HEK293T (cell line): Measurements from ENCODE around the gene UNC13D.

ENCODE experiments used
- CTCF ChIA-PET: fragments of 350-600 bp; formaldehyde crosslinking; extraction: SDS; loops from one replicate; lab custom pipeline; 2021; ENCODE audit warnings: antibody characterized with exemption, inconsistent platforms; lab: Yijun Ruan, JAX
- POLR2A ChIA-PET: fragments of 350-600 bp; formaldehyde crosslinking; extraction: SDS; loops from one replicate; lab custom pipeline; 2020; ENCODE audit warnings: antibody characterized with exemption, inconsistent platforms; lab: Yijun Ruan, JAX
- DNase-seq: peaks from one replicate; pipeline ENCODE4 v3.0.0; 2012; ENCODE audit warnings: mixed read lengths; ENCODE audit errors: extremely low spot score
- ARNT ChIP-seq: fragments of 450-650 bp; IDR thresholded peaks from 2 replicates; pipeline ENCODE4 v1.6.1; 2017; ENCODE audit warnings: mild to moderate bottlenecking
- BHLHE40 ChIP-seq: fragments of 450-650 bp; IDR thresholded peaks from 2 replicates; pipeline ENCODE4 v1.6.1; 2016; ENCODE audit warnings: mild to moderate bottlenecking, moderate library complexity, borderline replicate concordance
- CTBP1 ChIP-seq: fragments of 450-650 bp; IDR thresholded peaks from 2 replicates; pipeline ENCODE4 v1.6.1; 2016; ENCODE audit warnings: borderline replicate concordance
- ELF4 ChIP-seq: fragments of 450-650 bp; IDR thresholded peaks from 2 replicates; pipeline ENCODE4 v1.6.1; 2017; ENCODE audit warnings: antibody characterized with exemption
- FOXA1 ChIP-seq: fragments of 450-650 bp; IDR thresholded peaks from 2 replicates; pipeline ENCODE4 v1.6.1; 2016; ENCODE audit warnings: mild to moderate bottlenecking
- FOXK2 ChIP-seq: fragments of 450-650 bp; IDR thresholded peaks from 2 replicates; pipeline ENCODE4 v1.6.1; 2016; ENCODE audit warnings: mild to moderate bottlenecking
- FOXM1 ChIP-seq: fragments of 450-650 bp; IDR thresholded peaks from 2 replicates; pipeline ENCODE4 v1.6.1; 2017; ENCODE audit warnings: mild to moderate bottlenecking, borderline replicate concordance
- HDGF ChIP-seq: fragments of 450-650 bp; IDR thresholded peaks from 2 replicates; pipeline ENCODE4 v1.6.1; 2017; ENCODE audit warnings: antibody characterized with exemption, borderline replicate concordance
- L3MBTL2 ChIP-seq: fragments of 450-650 bp; conservative IDR thresholded peaks from 2 replicates; pipeline ENCODE4 v1.6.1; 2016; ENCODE audit warnings: mild to moderate bottlenecking
- LEF1 ChIP-seq: fragments of 450-650 bp; IDR thresholded peaks from 2 replicates; pipeline ENCODE4 v1.6.1; 2017; ENCODE audit warnings: mild to moderate bottlenecking, borderline replicate concordance
- NFRKB ChIP-seq: fragments of 450-650 bp; IDR thresholded peaks from 2 replicates; pipeline ENCODE4 v1.6.1; 2016; ENCODE audit warnings: mild to moderate bottlenecking, moderate library complexity
- SP1 ChIP-seq: fragments of 450-650 bp; IDR thresholded peaks from 2 replicates; pipeline ENCODE4 v1.6.1; 2017
- SUZ12 ChIP-seq: fragments of 450-650 bp; IDR thresholded peaks from 2 replicates; pipeline ENCODE4 v1.6.1; 2016; ENCODE audit warnings: mild to moderate bottlenecking
- TARDBP ChIP-seq: fragments of 450-650 bp; IDR thresholded peaks from 2 replicates; pipeline ENCODE4 v1.6.1; 2016
- ZNF384 ChIP-seq: fragments of 450-650 bp; IDR thresholded peaks from 2 replicates; pipeline ENCODE4 v1.6.1; 2016
- TF ChIP-seq, protein P1 (sequence below): fragments of 450-650 bp; IDR thresholded peaks from 2 replicates; pipeline ENCODE4 v1.6.1; 2016

Gene UNC13D

DNA sequence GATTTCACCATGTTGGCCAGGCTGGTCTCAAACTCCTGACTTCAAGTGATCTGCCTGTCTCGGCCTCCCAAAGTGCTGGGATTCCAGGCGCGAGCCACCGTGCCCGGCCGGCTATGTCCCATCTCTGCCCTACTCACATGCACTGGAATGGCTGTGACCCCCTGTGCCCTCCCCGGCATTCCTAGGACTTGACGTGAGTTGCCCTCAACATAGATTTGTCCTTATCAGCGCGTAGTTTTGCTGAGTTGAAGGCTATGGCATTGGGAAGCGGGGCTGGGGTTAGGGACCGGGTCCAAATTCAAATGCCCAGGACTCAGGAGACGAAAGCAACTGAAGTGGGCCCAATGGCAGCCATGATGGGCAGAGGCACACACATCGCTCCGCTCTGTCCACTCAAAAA is 5.8 kb downstream of the UNC13D start:
- TF ChIP-seq L3MBTL2 (no peak), ZNF384 (no peak), HDGF (no peak), FOXA1 (no peak), TARDBP (no peak), FOXM1 (no peak), LEF1 (no peak), SP1 (no peak), SUZ12 (no peak), CTBP1 (no peak), NFRKB (no peak), ELF4 (no peak), BHLHE40 (no peak)
- TF ChIP-seq, protein P1, sequence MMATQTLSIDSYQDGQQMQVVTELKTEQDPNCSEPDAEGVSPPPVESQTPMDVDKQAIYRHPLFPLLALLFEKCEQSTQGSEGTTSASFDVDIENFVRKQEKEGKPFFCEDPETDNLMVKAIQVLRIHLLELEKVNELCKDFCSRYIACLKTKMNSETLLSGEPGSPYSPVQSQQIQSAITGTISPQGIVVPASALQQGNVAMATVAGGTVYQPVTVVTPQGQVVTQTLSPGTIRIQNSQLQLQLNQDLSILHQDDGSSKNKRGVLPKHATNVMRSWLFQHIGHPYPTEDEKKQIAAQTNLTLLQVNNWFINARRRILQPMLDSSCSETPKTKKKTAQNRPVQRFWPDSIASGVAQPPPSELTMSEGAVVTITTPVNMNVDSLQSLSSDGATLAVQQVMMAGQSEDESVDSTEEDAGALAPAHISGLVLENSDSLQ: no peak
- CTCF ChIA-PET: interaction anchor here (1.3 kb wide), 1 partner anchor 10 kb away, joined by 5 read pairs; no protein-coding TSS in a partner anchor
- DNase-seq: no peak
- POLR2A ChIA-PET: interaction anchor here (0.6 kb wide), 1 partner anchor 59 kb away, joined by 3 read pairs; a partner anchor contains a TSS

DNA sequence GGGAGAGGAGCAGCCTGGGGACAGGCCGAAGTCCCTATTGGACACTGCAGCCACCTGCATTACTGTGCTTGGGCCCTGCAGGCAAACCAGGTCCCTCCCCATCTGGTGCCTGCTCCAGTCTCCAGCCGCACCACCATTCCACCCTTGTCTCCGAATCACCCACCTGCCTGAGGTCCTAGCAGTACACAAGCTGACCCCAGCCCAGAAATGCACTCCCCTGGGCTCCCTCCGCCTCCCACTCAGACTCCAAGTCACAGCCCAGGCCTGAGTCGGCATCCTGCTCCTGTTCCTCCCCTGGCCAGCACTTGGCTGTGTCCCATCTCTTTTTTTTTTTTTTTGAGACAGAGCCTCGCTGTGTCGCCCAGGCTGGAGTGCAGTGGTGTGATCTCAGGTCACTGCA is 6.3 kb downstream of the UNC13D start:
- DNase-seq: no peak
- ChIA-PET POLR2A (interaction anchor here (0.6 kb wide), 1 partner anchor 58 kb away, joined by 3 read pairs; a partner anchor contains a TSS), CTCF (no interaction called here)
- TF ChIP-seq ARNT (no peak), SUZ12 (no peak), ZNF384 (no peak), ELF4 (no peak), BHLHE40 (no peak), CTBP1 (no peak), LEF1 (no peak), FOXM1 (no peak), FOXK2 (no peak), NFRKB (no peak), FOXA1 (no peak), SP1 (no peak), L3MBTL2 (no peak), TARDBP (no peak), HDGF (no peak)
- TF ChIP-seq, protein P1: no peak

DNA sequence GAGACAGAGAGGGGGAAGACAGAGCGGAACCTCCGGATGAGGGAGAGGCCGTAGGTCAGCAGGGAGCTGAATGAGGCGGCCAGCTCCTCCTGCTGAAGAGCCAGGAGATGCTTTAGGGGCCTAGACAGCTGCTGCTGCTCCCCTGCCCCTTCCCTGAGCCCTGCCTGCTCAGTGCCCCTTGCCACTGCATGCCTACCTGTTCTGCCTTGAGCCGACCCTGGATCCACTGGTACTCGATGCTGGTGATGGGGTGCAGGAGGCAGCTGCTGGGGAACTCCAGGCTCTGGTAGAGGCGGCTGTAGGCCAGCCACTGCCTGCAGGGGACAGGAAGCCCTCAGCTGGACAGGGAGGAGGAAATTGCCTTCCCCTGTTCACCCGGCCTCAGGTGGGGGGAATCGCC is 7.6 kb downstream of the UNC13D start:
- no peak for DNase-seq
- POLR2A ChIA-PET: interaction anchor here (1.0 kb wide), 2 partner anchors 18 to 57 kb away, joined by 4 to 7 read pairs; partner anchors contain the start of gene WBP2
- TF ChIP-seq TARDBP (no peak), LEF1 (no peak), FOXA1 (no peak), FOXM1 (no peak), ELF4 (no peak), FOXK2 (no peak), SP1 (no peak), SUZ12 (no peak), NFRKB (no peak), CTBP1 (no peak), L3MBTL2 (no peak), BHLHE40 (no peak), HDGF (no peak), ARNT (no peak), ZNF384 (no peak)
- TF ChIP-seq, protein P1: no peak
- CTCF ChIA-PET: interaction anchor here (0.7 kb wide), 2 partner anchors 24 to 60 kb away, joined by 3 to 4 read pairs; partner anchors contain the start of gene TRIM65

DNA sequence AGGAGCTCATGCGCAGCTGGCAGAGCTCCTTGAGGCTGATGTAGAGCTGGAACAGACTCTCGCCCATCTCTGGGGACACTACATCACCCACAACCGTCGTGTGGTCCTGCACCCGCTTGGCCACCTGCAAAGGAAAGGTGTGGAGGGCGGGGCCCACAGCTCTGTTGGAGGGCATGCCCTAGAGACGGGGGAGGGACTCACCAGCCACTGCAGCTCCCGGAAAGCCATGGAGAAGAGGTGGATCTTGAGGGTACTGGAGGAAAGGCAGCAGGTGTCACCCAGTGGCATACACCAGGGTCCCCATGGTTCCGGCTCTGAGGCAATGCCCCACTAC is 8.6 kb downstream of the UNC13D start:
- POLR2A ChIA-PET: interaction anchor here (3.1 kb wide), 1 partner anchor 20 kb away, joined by 12 read pairs; the partner anchor contains the start of gene WBP2
- TF ChIP-seq ZNF384 (no peak), HDGF (no peak), FOXK2 (no peak), ARNT (no peak), SP1 (no peak), SUZ12 (no peak), L3MBTL2 (no peak), TARDBP (no peak), LEF1 (no peak), NFRKB (no peak), ELF4 (no peak), BHLHE40 (no peak), FOXM1 (no peak), CTBP1 (no peak), FOXA1 (no peak)
- TF ChIP-seq, protein P1: no peak
- DNase-seq: no peak
- CTCF ChIA-PET: no interaction called here

DNA sequence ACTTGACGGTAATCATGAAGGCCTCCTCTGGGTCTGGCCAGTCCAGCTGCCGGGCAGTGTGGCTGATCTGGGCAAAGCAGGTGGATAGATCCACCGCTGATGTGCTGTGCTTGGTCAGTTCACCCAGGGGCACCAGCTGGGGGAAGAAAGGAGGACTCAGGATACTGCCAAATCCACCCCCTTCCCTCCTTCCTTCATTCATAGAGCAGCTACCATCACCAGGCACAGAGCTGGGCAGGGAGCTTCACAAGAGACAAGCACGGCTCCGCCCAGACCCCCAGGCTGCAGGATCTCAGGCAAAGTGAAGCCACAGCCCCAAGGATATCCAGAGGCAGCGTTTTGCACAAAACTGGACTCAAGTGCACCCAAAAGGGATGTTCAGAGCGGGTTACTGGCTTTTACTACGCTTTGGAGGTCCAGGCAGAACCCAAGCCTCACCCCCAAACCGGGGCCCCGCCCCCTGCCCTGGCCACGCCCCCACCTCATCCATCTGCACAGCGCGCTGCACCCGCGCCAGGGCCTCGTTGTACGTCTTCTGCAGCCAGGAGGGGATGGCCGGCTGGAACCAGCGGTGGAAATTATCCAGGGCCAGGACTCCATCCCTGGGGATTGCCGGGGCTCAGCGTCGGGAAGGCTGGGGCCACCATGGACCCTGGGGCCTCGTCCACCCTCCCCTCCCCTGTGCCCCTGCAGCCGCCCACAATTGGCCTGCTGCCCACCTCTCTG is 9.1 kb downstream of the UNC13D start:
- DNase-seq: no peak
- TF ChIP-seq, protein P1: no peak
- TF ChIP-seq TARDBP (no peak), L3MBTL2 (no peak), SP1 (no peak), ZNF384 (no peak), ELF4 (no peak), SUZ12 (no peak), ARNT (no peak)
- ChIA-PET POLR2A (interaction anchor here (3.1 kb wide), 2 partner anchors 20 to 55 kb away, joined by 12 to 18 read pairs; partner anchors contain the start of gene WBP2), CTCF (no interaction called here)
